NK-92 treated with Interleukin-12 subunit alpha and Interleukin-12 subunit beta, amount 100 ng/mL, for 24 hours (cell line): ENCODE measurements around the gene GAS1.

Experiments
- DNase-seq: peaks from one replicate; lab custom pipeline; 2025; lab: John Stamatoyannopoulos, UW

Gene GAS1

GRCh38 chr9:86925686-86926085, 21.6 kb downstream of the GAS1 start:
- no peak for DNase-seq

GRCh38 chr9:86924206-86924605, 23.1 kb downstream of the GAS1 start:
- no peak for DNase-seq

GRCh38 chr9:86921151-86921923, 26.0 kb downstream of the GAS1 start:
- no peak for DNase-seq

GRCh38 chr9:86918556-86918955, 28.8 kb downstream of the GAS1 start:
- no peak for DNase-seq

- DNase-seq = no peak
Observed at GRCh38 chr9:86912210-86912609, 35.1 kb downstream of the GAS1 start.

GRCh38 chr9:86909388-86909787, 37.9 kb downstream of the GAS1 start:
- no peak for DNase-seq

GRCh38 chr9:86908261-86908660, 39.0 kb downstream of the GAS1 start:
- DNase-seq = no peak

GRCh38 chr9:86907346-86907745, 40.0 kb downstream of the GAS1 start:
- no peak for DNase-seq

- DNase-seq = no peak
Observed at GRCh38 chr9:86903734-86904085, 43.6 kb downstream of the GAS1 start.

- DNase-seq = no peak
Observed at GRCh38 chr9:86902991-86903733, 44.1 kb downstream of the GAS1 start.

- no peak for DNase-seq
Observed at GRCh38 chr9:86902586-86902985, 44.7 kb downstream of the GAS1 start.

GRCh38 chr9:86902176-86902575, 45.1 kb downstream of the GAS1 start:
- DNase-seq = no peak

- DNase-seq = no peak
Observed at GRCh38 chr9:86901511-86901910, 45.8 kb downstream of the GAS1 start.
